IPS-11a (cell line): ENCODE data around the gene SAMSN1.
"Not testable (repeated sequence)": the region's sequence is repeated elsewhere in the genome, so short reads cannot be mapped to it uniquely, and the experiment has no call there.

ENCODE experiments used
- H3K4me3 ChIP-seq: one replicate; pipeline ENCODE4 v1.5.1; 2013; ENCODE audit warnings: low read depth, low read length, control low read depth

SAMSN1 gene

GRCh38 chr21:14531757-14532316, 14.3 kb downstream of the SAMSN1 start:
- H3K4me3 ChIP-seq, result no peak overlapping the region

- H3K4me3 ChIP-seq, result no peak overlapping the region
Measured at GRCh38 chr21:14530592-14530991, 15.5 kb downstream of the SAMSN1 start.

GRCh38 chr21:14528815-14529214, 17.3 kb downstream of the SAMSN1 start:
- H3K4me3 ChIP-seq, result no peak overlapping the region

DNA sequence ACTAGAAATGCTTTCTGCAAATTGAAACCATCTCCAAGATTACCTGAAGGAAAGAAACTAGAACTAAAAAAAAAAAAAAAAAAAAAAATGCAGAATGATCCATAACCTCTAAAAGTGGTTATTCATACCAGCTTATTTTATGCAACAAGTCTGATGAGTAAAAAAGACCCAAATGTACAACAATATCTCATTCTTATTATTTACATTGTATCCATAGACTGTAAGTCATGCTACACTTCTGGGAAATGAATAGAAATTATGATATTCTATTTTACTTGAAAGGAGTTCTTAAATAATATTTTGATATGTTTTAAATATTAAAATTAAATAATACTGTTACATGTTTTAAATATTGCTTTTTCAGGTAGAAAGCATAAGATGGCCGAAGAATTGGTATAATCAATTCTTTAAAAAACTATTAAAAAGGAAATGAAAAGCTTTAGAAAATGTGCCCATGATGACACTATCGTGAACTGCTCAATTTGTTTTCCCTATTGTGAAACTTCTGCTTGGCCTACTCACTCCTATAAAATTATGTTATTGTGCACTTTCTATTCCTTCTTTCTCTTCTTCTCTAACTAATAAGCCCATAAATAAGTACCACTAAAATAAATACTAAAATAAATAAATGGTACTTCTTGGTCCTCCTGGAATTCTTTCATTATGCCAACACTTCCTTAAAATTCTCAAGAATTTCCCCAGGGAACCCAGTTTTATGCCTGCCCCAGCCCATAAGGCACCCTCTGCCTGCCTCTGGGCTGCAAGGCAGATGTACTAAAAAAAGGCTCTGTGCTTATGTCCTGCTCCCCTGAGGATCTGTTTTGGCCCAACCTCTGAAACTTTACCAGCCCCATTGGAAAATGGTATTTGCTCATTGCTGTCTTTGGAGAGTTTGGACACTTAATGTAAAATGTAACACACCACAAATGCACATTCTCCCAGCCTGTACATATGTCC, 18.1 kb downstream of the SAMSN1 start:
- no peak overlapping the region for H3K4me3 ChIP-seq

DNA sequence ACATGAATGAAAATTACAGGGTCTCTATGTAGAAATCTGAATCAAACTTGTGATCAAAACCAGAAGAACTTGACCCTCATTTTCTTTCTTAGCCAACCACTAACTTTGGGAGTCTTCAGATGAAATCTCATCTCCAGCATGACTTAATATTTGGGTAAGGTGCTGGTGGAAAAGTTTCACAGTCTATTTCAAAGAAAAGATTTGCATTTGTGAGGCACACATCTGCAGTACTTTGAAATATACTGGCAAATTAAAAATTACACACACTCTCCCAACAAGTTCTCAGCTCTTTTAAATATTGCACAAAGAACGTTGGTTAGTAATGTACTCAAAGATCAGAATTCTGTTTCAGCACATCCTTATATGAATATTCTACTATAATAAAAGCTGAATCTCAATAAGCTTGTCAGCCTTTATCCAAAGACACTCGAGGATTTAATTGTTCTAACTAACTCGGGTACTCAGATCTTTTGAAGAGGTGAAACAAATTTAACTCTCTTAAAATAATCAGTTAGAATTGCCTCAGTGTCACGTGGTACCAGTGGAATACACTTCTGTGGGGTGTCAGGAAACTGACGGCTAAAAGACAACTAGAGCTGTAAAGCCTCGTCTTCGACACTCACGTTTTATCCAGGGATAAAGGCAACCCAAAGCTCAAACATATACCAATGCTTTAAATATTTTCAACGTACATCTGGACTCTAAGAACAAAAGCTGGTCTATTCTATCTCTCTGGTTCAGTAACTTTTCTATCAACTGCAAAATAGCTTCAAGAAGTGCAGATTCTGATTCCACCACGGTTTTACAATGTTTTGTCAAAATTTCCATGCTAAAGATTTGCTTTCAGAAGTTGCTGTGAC, 19.0 kb downstream of the SAMSN1 start:
- H3K4me3 ChIP-seq, result no peak overlapping the region

- H3K4me3 ChIP-seq, result no peak overlapping the region
Measured at GRCh38 chr21:14526199-14526598, 19.9 kb downstream of the SAMSN1 start.

DNA sequence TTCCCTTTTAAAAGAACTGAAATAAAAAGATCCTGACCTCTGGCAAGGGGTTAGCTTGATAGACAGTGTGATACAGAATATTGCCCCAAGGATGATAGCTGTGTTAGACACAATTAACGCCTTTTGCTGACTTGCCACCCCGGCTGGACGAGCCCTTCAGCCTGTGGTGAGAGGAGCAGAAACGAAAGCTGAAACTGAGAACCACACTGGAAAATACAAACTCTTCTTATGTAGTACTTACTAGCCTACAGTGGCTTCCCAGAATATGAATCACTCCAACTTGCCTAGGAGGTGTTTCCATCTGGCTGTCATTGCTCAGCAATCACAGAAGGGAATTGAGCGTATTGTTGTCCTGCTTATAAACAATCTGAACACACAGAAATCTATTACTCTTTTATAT, 22.9 kb downstream of the SAMSN1 start:
- no peak overlapping the region for H3K4me3 ChIP-seq

DNA sequence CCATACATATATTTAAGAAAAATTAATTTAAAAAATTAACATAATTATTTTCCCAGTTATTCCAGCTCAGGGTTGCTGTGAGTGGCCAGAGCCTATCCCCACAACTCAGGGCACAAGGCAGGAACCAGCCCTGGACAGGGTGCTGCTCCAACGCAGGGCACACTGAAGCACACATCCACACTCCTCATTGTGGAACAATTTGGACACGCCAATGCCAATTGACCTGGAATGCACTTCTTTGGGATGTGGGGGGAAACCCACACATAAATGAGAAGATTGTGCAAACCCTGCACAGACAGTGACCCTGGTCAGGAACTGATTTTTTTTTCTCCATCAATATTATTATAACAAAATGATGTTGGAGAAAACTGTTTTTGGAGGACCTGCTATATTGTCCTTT, 23.4 kb downstream of the SAMSN1 start:
- H3K4me3 ChIP-seq, result no peak overlapping the region

- H3K4me3 ChIP-seq, result no peak overlapping the region
Measured at GRCh38 chr21:14520535-14520934, 25.6 kb downstream of the SAMSN1 start.

- H3K4me3 ChIP-seq, result no peak overlapping the region
Measured at GRCh38 chr21:14519000-14519399, 27.1 kb downstream of the SAMSN1 start.

GRCh38 chr21:14513804-14514203, 32.3 kb downstream of the SAMSN1 start:
- H3K4me3 ChIP-seq, result no peak overlapping the region

- H3K4me3 ChIP-seq, result not testable (repeated sequence)
Measured at GRCh38 chr21:14506859-14507457, 39.2 kb downstream of the SAMSN1 start.

DNA sequence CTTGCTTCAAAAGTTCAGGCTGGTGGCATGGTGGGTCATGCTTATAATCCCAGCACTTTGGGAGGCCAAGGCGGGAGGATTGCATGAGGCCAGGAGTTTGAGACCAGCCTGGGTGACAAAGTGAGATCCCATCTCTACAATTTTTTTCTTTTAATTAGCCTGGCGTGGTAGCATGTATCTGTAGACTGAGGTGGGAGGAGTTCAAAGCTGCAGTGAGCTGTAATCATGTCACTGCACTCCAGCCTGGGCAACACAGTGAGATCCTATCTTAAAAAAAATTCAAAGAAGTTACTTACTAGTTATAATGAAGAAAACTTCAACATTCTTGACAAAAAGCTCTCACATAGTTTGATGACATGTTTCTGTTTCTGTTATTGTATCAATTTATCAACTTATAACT, 45.2 kb downstream of the SAMSN1 start:
- H3K4me3 ChIP-seq, result no peak overlapping the region

DNA sequence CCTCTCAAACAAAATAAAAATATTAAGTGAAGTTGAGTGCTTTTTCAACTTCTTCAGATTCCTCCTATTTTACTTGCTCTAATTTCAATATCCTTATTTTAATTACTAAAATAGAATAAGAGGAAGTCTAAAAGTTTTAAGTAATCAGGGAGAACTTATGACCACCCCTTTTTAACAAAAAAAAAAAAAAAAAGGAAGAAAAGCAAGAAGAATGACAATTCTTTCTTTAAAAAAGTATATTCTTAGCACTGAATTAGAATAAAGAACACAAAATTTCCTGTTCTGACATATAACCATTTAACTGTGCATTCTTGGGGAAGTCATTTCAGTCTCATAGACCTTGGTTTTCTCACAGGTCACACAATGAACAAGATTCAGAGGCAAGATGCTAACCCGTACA, 46.8 kb downstream of the SAMSN1 start:
- H3K4me3 ChIP-seq, result no peak overlapping the region

DNA sequence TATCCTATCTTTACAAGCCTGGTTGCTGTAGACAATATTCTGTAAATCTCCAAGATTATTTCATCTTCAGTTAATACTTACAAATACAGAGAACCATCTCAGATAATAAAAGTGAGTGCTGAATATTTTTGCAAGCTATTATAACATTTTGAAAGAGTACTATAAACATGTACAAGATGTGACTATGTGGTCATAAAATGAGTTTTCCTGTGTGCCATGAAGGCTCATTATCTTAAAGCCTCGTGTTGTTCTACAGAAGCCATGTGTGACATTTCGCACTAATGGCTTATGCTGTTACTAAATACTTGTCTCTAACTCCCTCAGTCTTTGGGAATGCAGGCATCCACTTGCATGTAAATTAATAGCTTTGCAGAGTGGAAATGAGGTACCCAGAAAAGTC, 48.3 kb downstream of the SAMSN1 start:
- H3K4me3 ChIP-seq, result no peak overlapping the region

GRCh38 chr21:14495075-14495474, 51.0 kb downstream of the SAMSN1 start:
- H3K4me3 ChIP-seq, result no peak overlapping the region

- H3K4me3 ChIP-seq, result not testable (repeated sequence)
Measured at GRCh38 chr21:14494181-14494580, 51.9 kb downstream of the SAMSN1 start.

GRCh38 chr21:14493731-14494130, 52.4 kb downstream of the SAMSN1 start:
- no peak overlapping the region for H3K4me3 ChIP-seq

DNA sequence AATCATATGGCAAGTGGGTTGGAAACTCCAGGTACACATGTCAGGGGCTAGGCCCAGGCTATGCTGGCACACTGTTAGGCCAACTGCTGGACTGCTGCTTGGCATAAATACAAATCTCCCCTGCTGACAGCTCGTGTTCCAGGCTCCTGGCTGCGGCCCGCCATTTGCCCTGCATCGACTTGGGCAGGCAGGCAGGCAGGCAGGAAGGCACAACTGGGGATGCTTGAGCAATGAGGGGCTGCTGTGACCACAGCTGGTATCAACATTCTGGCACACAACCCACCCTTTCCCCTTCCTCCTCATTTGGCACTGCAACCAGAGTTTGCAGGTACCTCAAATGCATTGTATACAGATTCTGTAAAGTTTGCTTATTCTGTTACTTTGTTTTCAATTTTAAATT, 53.2 kb downstream of the SAMSN1 start:
- no peak overlapping the region for H3K4me3 ChIP-seq

GRCh38 chr21:14491269-14491681, 54.8 kb downstream of the SAMSN1 start:
- no peak overlapping the region for H3K4me3 ChIP-seq

DNA sequence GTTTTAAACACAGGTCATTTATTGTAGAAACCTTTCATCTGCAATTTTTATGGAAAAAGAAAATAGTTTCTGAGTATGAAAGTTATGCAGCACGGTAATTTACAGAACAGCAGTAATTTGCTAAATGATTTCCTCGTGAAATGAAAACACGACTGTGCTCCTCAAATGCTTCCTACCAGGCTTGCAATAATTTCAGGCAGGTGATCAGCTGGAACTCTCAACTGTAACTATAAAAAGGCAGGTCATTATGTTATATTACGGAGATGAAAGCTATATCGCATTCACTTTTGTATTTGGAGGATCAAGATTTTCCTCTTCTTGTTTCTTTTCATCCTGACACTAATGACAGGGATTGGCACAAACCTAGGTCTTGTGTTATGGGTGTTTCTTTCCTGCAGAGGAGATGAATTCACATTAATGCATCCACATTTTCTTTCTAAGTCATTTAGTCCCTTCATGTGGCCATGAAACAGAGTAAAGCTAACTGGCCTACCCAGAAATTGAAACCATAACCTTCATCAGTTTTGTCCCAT, 57.4 kb downstream of the SAMSN1 start:
- no peak overlapping the region for H3K4me3 ChIP-seq
